RWPE1 (cell line): ENCODE data around the gene BEST1.

ENCODE experiments used
- CTCF ChIA-PET: fragments of 350-600 bp; sonication (Branson Sonifier 250); formaldehyde crosslinking; extraction: SDS; loops from one replicate; lab custom pipeline; 2021; lab: Yijun Ruan, JAX
- POLR2A ChIA-PET: fragments of 400-600 bp; formaldehyde crosslinking; extraction: SDS; loops from one replicate; lab custom pipeline; 2020; ENCODE audit warnings: antibody characterized with exemption; ENCODE audit not compliant: low non-redundant PET; lab: Yijun Ruan, JAX
- DNase-seq: peaks from one replicate; pipeline ENCODE4 v3.0.0; 2012; ENCODE audit warnings: low spot score
- H3K27ac ChIP-seq: fragments of 450-650 bp; 2 replicates; pipeline ENCODE4 v1.5.1; 2017
- TF ChIP-seq, protein P1 (sequence below): fragments of 450-650 bp; conservative IDR thresholded peaks from 2 replicates; pipeline ENCODE4 v1.5.1; 2017; ENCODE audit warnings: low read depth, mild to moderate bottlenecking

Gene BEST1

DNA sequence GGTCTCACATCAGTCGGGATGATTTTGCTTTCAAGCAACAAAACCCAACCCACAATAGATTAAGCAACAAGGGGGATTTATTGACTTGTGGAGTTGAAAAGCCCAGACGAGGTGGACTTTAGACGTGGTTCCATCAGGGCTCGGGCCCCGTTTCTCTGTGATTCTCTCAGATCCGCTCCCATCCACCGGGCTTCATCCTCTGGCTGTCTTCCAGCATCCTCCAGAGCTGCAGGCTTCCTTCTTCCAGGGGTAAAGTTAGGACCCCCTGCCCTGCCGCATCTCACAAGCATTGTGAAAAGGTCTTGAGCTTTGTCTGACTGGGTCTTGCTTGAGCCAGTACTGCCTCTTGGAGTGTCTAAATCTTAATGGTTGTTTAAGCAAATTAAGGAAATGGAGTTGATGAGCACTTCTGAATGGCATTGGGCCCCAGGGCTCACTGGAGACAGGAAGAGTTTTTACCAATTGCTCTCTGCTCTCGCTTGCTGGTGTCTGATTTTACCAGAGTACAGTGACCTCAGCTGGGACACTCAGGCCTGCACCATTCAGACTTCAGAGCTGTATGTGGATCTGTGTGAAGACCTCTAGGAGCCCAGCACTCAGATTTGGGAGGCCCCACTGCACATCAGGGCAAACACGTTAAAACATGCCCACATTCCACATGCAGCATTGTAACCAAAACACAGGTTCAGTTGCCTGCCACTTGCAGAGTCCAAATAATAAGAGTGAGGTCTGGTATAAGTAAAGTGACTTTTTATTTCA is 30.8 kb downstream of the BEST1 start:
- TF ChIP-seq, protein P1, sequence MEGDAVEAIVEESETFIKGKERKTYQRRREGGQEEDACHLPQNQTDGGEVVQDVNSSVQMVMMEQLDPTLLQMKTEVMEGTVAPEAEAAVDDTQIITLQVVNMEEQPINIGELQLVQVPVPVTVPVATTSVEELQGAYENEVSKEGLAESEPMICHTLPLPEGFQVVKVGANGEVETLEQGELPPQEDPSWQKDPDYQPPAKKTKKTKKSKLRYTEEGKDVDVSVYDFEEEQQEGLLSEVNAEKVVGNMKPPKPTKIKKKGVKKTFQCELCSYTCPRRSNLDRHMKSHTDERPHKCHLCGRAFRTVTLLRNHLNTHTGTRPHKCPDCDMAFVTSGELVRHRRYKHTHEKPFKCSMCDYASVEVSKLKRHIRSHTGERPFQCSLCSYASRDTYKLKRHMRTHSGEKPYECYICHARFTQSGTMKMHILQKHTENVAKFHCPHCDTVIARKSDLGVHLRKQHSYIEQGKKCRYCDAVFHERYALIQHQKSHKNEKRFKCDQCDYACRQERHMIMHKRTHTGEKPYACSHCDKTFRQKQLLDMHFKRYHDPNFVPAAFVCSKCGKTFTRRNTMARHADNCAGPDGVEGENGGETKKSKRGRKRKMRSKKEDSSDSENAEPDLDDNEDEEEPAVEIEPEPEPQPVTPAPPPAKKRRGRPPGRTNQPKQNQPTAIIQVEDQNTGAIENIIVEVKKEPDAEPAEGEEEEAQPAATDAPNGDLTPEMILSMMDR = no peak
- DNase-seq = peak; percentile 53
- POLR2A ChIA-PET = interaction anchor here (1.2 kb wide), 1 partner anchor 13 kb away, joined by 7 read pairs; the partner anchor contains the start of gene FTH1
- H3K27ac ChIP-seq = peak overlapping the region; percentile 73
- CTCF ChIA-PET = interaction anchor here (2.1 kb wide), 1 partner anchor 101 kb away, joined by 6 read pairs; no protein-coding TSS in a partner anchor

DNA sequence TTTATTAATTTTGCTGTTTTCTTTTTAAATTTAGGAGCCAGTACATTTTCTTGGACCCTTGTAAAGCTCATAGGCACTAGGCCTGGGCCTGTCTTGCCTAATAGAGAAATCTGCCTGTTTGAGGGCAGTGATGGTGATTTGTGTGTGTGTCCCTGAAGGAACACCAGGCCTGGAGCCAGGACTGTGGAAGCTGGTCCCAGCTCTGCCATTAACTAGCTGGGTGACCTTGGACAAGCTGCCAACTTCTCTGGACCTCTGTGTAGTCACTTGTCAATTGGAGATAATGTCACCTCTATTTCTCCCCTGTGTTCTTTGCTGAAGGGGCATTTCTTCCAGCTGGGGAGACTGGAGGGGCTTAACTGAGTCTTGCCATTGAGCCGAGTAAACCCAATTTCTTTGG is 33.3 kb downstream of the BEST1 start:
- no peak for DNase-seq
- POLR2A ChIA-PET = no interaction called here
- TF ChIP-seq, protein P1 = no peak
- H3K27ac ChIP-seq = no peak overlapping the region
- CTCF ChIA-PET = interaction anchor here (0.7 to 0.9 kb wide), 3 partner anchors 9 to 147 kb away, joined by 3 to 4 read pairs (median 4); no protein-coding TSS in a partner anchor

DNA sequence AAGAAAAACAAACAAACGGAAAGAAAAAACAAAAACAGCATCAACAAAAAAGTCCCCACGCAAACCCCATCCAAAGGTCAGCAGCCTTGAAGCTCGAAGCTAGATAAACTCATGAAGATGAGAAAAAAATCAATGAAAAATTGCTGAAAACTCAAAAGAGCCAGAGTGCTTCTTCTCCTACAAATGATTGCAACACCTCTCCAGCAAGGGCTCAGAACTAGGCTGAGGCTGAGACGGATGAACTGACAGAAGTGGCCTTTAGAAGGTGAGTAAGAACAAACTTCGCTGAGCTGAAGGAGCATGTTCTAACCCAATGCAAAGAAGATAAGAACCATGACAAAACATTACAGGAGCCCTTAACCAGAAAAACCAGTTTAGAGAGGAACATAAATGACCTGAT is 35.7 kb downstream of the BEST1 start:
- POLR2A ChIA-PET = interaction anchor here (0.6 kb wide), 1 partner anchor 51 kb away, joined by 4 read pairs; no protein-coding TSS in a partner anchor
- TF ChIP-seq, protein P1 = no peak
- CTCF ChIA-PET = interaction anchor here (0.8 kb wide), 1 partner anchor 39 kb away, joined by 3 read pairs; no protein-coding TSS in a partner anchor

DNA sequence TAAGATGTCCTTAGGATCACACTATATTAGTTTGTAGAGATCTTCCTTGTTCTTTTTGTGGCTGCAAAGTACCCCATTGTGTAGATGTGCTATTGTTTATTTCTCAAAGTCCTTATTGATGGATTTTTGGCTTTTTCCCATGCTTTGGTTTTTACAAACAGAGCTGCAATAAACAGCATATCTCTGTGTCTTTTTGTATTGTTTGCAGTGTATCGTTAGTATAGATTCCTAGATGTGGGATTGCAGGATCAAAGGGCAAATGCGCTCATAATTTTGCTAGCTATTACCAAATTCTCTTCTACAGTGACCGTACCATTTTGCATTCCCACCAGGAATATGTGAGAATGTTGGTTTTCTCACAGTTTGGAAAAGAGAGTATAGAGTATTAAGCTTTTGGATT is 44.8 kb downstream of the BEST1 start:
- TF ChIP-seq, protein P1 = no peak
- H3K27ac ChIP-seq = no peak overlapping the region
- CTCF ChIA-PET = interaction anchor here (0.6 kb wide), 2 partner anchors 26 to 46 kb away, joined by 3 read pairs; no protein-coding TSS in a partner anchor
- POLR2A ChIA-PET = no interaction called here
- no peak for DNase-seq

More for the DNA sequence above, 35.7 kb downstream of the BEST1 start:
- DNase-seq = no peak
- no peak overlapping the region for H3K27ac ChIP-seq

DNA sequence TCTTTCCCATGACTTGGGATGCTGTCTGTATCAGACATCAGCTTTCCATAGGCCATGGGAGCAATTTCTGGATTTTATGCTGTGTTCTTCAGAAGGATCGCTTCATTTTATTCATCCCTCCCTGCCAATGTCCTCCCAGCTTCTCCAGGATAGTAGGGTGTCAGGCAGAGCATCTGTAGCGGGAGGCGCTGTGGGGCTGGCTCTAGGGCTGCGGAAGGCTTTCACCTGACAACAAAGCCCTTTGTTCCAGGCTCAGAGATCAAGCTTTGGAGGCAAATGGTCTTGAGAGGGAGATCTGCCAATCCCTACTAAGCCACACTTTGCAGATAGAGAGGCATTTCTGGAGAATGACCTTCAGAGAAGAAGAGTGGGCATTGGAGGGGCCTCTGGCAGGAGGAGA is 46.8 kb downstream of the BEST1 start:
- no peak for DNase-seq
- TF ChIP-seq, protein P1 = no peak
- CTCF ChIA-PET = no interaction called here
- H3K27ac ChIP-seq = no peak overlapping the region
- POLR2A ChIA-PET = no interaction called here

DNA sequence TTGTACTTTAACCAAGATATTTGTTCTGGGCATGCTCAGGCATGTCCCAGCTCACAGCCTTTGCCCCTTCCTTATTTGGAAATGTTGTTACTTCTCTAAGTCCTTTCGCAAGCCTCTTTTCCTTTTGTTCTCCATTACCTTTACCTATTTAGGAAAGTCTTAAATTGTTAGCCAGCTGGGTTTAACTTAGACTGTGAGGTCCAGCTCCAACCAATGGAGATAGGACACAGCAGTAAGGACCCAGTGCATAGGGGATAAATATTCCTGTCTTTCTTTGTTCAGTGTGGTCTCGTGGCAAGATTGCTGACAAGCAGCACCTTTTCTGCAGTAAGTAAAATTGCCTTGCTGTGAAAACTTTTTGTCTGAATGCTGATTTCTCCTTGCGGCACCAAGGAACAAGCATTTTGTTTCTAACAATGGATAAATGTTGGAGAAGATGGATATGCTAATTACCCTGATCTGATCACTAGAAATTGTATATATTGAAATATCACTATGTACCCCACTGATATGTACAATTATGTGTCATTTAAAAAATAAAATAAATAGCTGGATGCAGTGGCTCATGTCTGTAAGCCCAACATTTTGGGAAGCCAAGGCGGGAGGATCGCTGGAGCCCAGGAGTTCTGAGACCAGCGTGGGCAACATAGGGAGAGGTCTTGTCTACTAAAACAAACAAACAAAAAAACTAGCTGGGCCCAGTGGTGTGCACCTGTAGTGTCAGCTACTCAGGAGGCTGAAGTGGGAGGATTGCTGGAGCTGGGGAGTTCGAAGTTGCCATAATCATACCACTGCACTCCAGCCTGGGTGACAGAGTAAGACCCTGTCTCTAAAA is 49.2 kb downstream of the BEST1 start:
- H3K27ac ChIP-seq = no peak overlapping the region
- no peak for DNase-seq
- CTCF ChIA-PET = interaction anchor here (0.6 to 0.7 kb wide), 2 partner anchors 23 to 232 kb away, joined by 3 read pairs; no protein-coding TSS in a partner anchor
- POLR2A ChIA-PET = no interaction called here
- TF ChIP-seq, protein P1 = no peak
